ENCODE measurements around the gene OSBPL6. TPM values are rescaled to one million over a fixed set of nuclear protein-coding genes. Genes with fewer than 3 reads are reported as not detected.

OSBPL6 gene
- total and polyA plus RNA-seq, 2 of the 13 experiments (the other 11 are each of a cell fraction or from before 2014, with no cell fraction given), result 0.03 to 0.11 TPM

- Histone ChIP-seq H3K27me3 (ENCODE audit: control insufficient read depth in 1 of 2, insufficient read depth in 2 of 2, low read length in 2 of 2) (no peaks in the 10 kb centered on the region), H4K20me1 (ENCODE audit: insufficient read depth, low read length) (no peaks in the 10 kb centered on the region), H2AFZ (ENCODE audit: low read length) (no peak overlapping the region), H3K79me2 (ENCODE audit: insufficient read depth, low read length) (no peaks in the 10 kb centered on the region), H3K4me1 (ENCODE audit: insufficient read depth, low read length) (no peaks in the 10 kb centered on the region), H3K27ac (ENCODE audit: extremely low read length, insufficient read depth, low read length) (no peak overlapping the region), H3K9me3 (ENCODE audit: low read length) (no peaks in the 10 kb centered on the region), H3K9ac (ENCODE audit: insufficient read depth, low read depth, low read length) (no peak overlapping the region), H3K36me3 (replicated peaks in 1 of 2; ENCODE audit: control insufficient read depth in 1 of 2, insufficient read depth in 2 of 2, low read length in 2 of 2) (no peaks in the 10 kb centered on the region), H3K4me3 (replicated peaks in 1 of 3; ENCODE audit: insufficient read depth in 1 of 3, low read depth in 2 of 3, low read length in 3 of 3) (no peak overlapping the region), H3K4me2 (ENCODE audit: low read depth, low read length) (no peak overlapping the region)
- ATAC-seq (no peak), FAIRE-seq (no peak), DNase-seq (ENCODE audit: low spot score) (no peak)
- no peak for TF ChIP-seq ZNF83 (CRISPR knock-in tag; IDR thresholded peaks at IDR 0.05; ENCODE audit: borderline replicate concordance)
- no peak for TF ChIP-seq POLR2AphosphoS2 (IDR thresholded peaks at IDR 0.05; ENCODE audit: low read depth, low read length)
- no peak for TF ChIP-seq ZMAT3 (CRISPR knock-in tag; conservative IDR thresholded peaks at IDR 0.05)
- TF ChIP-seq ZNF530 (CRISPR knock-in tag; IDR thresholded peaks at IDR 0.05; ENCODE audit: low read depth), result no peak
- no peak for TF ChIP-seq MLX (CRISPR knock-in tag; IDR thresholded peaks at IDR 0.05)
- no peak for TF ChIP-seq HIVEP1 (CRISPR knock-in tag; IDR thresholded peaks at IDR 0.05)
- no peak for TF ChIP-seq DMTF1 (CRISPR knock-in tag; IDR thresholded peaks at IDR 0.05)
- TF ChIP-seq LCORL (IDR thresholded peaks at IDR 0.05), result no peak
- no peak for TF ChIP-seq LCORL (CRISPR knock-in tag; IDR thresholded peaks at IDR 0.05)
- no peak for TF ChIP-seq ZNF350 (CRISPR knock-in tag; IDR thresholded peaks at IDR 0.05; ENCODE audit: borderline replicate concordance, low read depth)
- TF ChIP-seq ZNF75D (CRISPR knock-in tag; IDR thresholded peaks at IDR 0.05; ENCODE audit: borderline replicate concordance), result no peak
- BruUV-seq (replicated peaks), result no TSS peak
- 5% methylated on average over 1 of the region's 1 CpG for WGBS (ENCODE audit: low lambda C conversion rate)
- in situ Hi-C loops (cut with HindIII; ENCODE audit: extremely low pct_ligation_motif_present, low pct_unique_long_range_greater_than_20kb), result no loop called here
- CTCF ChIA-PET (ENCODE audit: low intra/inter-chr PET ratio, low total read pairs), result no interaction called here
- POLR2A ChIA-PET, result no interaction called here
- intact Hi-C loops (cut with micrococcal nuclease; ENCODE audit: unreplicated experiment), result no loop called here
These were observed 49.6 kb downstream of the OSBPL6 start for GRCh38 chr2:178243961-178244360.
